ENCODE data around the gene DNM3.

GRCh38 chr1:172148213-172148612 lies 306.9 kb downstream of the DNM3 start:
- no peak for TF ChIP-seq FOSL1 (IDR thresholded peaks at IDR 0.05; ENCODE audit: insufficient read depth, low read depth, low read length)
- no peak for TF ChIP-seq ATF3 (IDR thresholded peaks at IDR 0.05; ENCODE audit: insufficient read depth, low read depth, low read length)
- no peak for TF ChIP-seq CTCF (IDR thresholded peaks at IDR 0.05; ENCODE audit: control extremely low read depth in 1 of 3, insufficient read depth in 1 of 3, low read depth in 1 of 3, low read length in 3 of 3)
- no peak for TF ChIP-seq EP300 (IDR thresholded peaks at IDR 0.05; ENCODE audit: borderline replicate concordance in 1 of 2, low read depth in 2 of 2, low read length in 2 of 2)
- TF ChIP-seq POLR2A (IDR thresholded peaks at IDR 0.05; ENCODE audit: control extremely low read depth in 1 of 2, low read depth in 2 of 2, low read length in 2 of 2): no peak

Data from H1 (cell line).